ENCODE data around the gene GADD45A.

GADD45A gene

DNA sequence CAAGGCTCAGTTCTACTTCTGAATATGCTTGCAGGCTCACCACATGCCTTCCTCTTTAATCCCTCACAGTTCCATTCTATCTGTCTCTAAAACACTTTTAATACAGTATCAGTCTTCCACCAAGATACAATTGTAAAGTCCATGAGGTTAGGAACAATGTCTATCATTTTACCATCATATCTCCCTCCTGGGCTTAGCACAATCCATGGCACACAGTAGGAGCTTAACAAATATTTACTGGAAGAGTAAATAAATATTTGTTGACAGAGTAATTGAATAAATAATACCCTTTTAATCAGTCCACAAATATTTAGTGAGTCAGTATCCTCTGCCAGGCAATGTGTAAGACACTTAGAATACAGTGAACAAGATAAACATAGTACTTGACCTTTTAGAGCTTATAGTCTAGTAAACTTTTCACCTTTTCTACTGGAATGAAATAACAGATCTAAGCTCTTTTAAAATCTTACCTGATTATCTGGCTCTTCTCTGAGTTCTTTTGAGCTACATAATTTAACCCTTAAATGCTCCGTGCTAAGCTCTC lies 12.7 kb upstream of the GADD45A start:
- no peak for DNase-seq

DNA sequence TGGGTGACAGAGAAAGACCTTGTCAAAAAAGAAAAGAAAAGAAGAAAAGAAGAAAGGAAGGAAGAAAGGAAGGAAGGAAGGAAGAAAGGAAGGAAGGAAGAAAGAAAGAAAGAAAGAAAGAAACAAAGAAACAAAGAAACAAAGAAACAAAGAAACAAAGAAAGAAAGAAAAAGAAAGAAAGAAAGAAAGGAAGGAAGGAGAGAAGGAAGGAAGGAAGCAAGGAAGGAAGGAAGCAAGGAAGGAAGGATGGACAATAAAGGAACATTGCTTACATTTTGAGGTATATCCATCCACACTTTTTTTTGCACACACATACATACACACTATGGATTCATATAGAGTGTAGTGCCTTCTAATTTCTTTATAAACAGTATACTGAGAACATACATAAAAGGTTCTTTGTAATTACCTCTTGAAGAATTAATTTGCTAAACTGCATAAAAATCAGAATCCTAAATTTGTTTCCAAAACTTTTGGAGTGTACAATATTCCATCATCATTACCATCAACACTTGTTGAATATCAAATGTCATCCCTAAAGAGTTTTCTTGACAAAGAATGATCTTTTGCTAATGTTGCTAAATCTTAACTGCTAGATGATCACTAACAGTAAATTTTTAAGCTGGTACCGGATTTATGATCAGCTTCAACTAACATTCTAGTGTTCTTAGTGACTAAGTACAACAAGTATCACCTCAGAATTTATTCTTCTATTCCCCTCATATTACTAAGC lies 11.4 kb upstream of the GADD45A start:
- no peak for DNase-seq

DNA sequence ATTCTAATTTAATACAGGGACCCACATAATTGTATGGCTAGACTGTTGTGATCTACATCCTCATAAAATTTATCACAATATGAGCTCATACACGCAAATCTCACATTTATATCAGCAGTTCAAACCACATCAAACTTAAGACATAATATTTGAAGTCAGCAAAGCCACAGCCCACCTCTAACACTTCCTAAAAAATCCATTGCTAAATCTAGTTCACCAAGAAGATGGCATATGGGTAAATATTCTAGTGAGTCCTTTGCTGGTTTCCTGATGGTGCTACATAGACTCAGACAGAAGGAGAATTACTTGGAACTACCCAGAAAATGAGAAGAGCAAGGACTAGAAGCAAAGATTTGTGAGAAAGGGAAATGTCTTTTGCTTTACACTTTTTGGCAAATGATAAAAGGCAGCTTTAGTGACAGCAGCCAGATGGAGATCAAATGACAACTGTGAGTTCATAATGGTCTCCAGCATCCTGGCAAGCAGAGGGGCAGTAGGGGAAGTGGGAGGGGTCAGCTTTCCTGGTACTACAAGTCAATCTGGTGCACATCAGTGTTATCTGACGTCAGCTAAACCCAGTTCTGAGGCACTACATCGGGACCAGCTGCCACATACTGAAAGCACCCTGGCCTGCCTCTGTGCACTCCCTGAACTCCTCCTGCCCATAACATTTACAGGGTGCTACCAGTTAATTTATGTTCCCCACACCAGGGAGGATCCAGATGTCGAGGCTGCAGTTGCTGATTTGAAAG lies 10.6 kb upstream of the GADD45A start:
- peak; percentile 70 for DNase-seq

DNA sequence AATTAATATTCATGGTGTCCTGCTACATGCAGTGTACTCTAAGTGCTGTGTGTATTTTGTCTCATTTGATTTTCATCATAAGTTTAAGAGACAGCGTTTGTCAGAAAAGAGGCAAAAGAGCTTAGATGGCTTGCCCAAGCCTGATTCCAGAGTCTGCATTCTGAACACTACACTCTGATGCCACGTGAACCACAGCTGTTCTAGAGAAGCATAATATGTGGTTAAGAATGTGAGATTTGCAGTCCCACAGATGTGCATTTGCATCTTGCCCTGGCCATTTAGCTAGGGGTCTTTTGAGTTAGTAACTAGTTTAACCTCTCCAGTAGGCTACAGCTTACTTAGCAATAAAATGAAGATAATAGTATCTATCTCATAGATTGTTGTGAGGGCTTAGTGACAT lies 9.2 kb upstream of the GADD45A start:
- DNase-seq: no peak

DNA sequence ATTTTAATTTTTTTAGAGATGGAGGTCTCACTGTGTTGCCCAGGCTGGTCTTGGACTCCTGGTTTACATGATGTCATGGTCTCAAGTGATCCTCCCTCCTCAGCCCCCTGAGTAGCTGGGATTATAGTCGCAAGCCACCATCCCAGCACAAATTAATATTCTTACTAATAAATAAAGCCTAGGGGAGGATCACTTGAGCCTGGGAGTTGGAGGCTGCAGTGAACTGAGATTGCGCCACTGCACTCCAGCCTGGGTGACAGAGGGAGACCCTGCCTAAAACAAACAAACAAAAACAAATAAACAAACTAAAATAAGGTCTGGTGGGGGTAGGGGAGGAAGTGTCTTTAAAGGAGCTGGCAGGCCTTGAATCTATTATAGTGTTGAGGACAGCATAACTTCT lies 8.7 kb upstream of the GADD45A start:
- DNase-seq: no peak

DNA sequence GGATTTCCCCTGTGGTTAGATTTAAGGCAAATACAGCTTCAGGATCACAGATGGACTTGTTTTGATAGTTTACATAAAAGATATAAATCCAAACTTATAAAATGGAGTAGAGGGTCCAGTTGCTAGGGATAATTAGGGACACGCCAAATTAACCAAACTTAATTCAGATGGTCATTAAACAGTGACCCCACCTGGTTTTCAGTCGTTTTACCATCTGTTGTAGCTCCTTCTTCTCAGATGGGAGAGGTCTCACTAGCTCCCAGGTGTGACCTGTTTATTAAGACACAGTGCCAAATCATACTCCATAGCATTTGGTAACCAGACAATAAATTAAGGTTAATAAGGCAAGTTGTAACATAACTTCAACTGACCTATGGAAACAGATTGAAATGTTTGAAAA lies 8.1 kb upstream of the GADD45A start:
- DNase-seq: no peak

DNA sequence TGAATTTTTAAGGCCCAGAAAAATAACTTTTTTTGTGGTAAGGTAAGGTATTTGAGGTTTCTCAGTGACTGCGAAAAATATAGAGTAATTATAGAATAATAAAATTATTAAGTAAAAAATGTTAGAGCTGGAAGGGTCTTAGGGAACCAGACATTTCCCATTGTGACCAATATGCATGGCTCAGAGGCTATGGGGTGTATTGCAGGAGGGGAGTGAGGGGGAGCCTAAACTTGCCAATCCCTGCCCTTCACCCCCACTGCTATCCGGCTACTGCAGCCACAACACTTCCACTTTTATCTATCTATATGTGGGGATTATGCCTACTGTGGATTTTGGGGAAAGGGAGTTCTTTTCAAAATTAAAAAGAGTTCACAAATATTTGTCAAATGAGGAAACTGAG lies 7.6 kb upstream of the GADD45A start:
- no peak for DNase-seq

DNA sequence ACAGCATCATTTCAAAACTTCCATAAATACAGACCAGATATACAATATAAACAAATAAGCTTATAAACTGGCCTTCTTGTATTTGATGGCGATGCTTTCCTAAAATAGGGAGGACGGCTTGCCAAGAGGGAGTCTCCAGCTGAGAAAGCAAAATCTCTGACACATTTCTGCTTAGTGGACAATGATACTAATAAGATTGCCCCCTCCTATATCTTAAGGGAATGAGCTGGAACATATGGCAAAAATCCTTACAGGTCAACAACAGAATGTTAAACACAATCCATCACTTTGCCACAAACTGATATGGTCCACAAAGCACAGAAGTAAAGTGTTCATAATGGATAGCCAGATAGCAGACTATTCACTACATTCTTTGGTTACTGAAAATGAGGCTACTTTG lies 7.1 kb upstream of the GADD45A start:
- DNase-seq: no peak

DNA sequence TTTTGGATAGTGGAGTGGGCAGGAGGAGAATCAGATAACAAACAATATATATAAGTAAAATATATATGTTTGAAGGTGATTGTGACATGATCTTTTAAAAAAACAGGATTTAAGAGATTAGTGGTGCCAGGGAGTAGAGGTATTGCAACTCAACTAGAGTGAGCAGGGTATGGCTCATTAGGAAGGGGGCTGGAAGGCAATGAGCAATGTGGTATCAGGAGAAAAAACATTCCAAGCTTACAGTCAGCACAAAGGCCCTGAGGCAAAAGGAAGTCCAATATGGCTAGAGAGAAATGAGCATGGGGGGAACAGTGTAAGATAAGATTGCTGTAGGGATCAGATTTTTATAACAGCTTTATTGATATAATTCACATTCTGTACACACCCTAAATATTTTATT lies 5.3 kb upstream of the GADD45A start:
- no peak for DNase-seq

DNA sequence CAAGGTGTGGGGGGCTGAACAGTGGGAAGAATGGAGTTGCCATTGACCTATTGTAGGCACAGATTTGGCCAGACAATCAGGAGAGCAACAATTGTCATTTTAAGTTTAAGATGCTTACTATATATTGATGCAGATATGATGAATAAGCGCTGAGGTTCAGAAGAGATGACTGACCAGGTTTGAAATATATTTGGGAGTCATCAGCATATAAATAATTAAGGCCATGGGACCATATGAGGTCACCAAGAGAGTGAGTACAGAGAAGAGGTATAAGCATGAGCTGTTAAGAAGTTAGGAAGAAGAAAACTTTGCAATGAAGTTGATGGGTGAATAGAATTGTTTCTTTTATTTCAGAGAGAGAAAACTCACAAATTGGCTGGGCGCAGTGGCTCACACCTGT lies 4.5 kb upstream of the GADD45A start:
- no peak for DNase-seq

DNA sequence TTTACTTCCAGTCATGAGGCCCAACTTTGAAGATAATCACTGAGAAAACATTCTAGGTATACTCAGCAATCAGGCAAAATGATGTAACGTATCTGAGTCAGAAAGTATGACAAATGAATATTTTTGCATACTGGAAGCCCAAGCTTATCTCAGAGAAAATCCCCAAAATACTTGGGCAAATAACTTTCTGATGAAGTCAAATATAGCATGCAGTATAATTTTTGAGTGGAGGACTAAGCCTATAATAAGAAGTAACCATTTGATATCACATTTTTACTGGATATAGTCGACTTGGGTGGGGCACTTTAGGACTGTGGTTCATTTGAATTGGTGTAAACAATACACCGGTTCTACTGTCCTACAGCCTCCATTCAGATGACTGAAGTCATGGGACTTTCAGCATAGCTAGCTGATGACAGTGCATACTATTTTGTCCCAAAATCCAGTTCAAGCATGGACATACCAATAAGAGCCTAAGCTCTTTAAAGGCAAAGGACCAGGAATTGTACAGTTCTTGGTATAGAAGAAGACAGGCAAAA lies 2.3 kb upstream of the GADD45A start:
- no peak for DNase-seq

DNA sequence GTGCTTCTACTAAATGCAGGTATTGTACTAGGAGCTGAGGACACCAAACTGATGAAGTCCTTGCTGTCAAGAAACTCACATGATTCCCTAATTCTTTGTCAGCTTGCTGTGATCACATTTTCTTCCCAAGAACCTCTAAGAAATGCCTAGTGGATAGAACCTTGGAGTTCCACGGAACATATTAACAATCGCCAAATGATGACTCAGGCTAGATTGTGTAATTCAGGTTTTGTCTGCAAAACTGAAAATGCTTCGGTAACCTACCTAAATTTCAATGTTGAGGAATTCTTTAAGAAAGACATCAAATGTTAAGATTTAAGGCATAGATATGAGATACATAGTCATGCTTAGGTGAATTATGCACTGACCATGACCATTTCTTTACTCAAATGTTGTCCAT lies 1.7 kb upstream of the GADD45A start:
- no peak for DNase-seq

DNA sequence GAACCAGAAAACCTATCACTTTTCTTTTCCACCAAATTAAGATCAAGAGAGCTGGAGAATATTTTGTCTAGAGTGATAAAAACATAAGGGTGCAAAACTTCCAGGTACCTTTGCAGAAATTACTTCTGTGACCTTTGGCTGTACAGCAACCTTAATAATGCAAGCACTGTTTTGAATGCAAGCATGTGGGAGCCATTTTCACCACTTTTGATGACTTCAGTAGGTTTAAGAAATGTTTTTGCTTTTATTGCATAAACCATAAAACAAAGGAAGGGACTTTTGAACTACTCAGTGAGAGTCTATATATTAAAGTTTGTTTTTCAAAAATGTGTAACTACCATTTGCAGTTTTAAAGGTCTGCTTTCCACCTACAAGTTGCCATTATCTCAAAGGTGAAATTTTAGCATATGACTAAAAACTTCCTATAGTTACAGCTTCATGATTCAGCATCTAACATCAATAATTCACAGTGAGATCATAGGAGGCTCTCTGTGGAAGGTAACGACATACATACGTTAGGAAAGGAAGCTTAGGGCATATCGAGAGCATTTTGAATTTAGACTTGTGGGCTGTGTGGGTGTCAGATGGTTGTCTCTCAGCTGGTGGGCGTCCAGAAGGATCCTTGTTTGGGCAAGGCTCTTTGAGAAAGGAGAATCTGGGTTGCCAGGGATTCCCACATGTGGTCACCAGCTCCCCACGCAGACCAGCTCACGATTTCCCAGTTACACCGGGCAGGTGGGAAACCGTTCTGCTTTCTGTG lies 1.1 kb upstream of the GADD45A start:
- DNase-seq: no peak

DNA sequence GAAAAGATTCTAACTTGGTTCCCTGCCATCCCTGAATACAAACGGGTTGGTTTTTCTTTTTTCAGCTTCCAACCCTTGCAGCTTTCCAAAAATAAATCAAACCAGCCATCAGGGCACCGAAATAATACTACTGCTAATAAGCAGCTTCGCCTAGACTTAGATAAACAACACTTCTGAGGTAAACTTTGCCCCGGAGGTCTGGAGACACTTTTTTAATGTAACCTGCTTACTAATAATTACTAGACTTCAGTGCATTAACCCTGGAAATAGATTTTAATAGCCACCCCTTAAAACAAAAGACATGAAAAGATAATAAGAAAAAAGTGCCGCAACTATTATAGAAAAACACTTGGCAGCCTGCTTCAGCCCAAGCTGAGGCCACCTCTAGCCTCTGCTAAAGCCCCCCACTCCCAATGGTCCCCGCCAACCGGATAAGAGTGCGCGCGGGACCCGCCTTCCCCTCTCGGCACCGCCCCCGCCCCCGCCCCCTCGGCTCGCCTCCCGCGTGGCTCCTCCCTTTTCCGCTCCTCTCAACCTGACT lies 405 bp upstream of the GADD45A start:
- DNase-seq: no peak

DNA sequence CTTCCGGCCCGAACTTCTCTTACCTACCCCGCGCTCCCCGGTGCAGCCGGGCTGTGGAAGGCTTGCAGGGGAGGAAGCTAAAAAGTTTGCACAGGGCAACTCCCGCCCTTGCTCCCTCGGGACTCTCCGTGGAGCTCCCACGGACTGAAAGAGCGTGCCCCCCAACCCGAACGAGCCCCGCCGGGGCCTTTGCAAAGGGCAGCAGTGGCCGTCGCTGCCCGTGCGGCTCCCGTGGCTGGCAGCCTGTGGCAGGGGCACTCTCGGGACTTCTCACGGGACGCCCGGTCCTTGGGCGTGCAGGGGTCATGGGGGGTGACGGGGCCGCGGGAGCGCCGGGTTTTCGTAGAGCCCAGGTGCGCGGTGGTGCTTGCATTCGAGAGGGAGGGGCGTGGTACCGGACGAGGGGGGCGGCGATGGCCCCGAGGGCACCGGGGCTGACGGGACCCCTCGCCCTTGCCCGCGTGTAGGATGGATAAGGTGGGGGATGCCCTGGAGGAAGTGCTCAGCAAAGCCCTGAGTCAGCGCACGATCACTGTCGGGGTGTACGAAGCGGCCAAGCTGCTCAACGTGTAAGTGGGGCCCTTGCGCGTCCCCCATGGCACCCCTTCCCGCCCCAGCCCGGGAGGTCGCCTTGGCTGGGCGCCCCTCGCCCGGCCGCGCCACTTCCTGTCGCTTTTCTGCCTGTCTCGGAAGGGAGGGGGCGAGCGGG lies 711 bp downstream of the GADD45A start:
- peak; percentile 48 for DNase-seq

DNA sequence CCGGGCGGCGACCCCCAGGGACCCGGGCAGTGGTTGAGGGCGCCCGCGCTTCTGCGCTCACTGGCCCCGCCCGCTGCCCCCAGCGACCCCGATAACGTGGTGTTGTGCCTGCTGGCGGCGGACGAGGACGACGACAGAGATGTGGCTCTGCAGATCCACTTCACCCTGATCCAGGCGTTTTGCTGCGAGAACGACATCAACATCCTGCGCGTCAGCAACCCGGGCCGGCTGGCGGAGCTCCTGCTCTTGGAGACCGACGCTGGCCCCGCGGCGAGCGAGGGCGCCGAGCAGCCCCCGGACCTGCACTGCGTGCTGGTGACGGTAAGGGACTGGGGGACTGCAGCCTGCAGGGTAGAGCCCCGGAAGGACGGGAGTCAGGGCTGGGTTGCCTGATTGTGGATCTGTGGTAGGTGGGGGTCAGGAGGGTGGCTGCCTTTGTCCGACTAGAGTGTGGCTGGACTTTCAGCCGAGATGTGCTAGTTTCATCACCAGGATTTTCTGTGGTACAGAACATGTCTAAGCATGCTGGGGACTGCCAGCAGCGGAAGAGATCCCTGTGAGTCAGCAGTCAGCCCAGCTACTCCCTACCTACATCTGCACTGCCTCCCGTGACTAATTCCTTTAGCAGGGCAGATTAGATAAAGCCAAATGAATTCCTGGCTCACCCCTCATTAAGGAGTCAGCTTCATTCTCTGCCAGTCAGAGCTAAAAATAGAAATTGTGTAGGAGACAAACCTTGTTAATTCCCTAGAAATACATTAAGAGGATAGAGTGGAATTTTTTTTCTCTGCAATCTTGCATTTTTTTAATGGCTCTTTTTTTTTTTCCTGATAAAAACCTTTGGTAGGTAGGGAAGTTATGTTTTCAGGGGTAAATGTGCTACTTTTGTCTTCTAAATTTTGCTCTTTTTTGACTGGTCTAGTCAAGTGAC lies 1.5 kb downstream of the GADD45A start:
- peak; percentile 67 for DNase-seq

DNA sequence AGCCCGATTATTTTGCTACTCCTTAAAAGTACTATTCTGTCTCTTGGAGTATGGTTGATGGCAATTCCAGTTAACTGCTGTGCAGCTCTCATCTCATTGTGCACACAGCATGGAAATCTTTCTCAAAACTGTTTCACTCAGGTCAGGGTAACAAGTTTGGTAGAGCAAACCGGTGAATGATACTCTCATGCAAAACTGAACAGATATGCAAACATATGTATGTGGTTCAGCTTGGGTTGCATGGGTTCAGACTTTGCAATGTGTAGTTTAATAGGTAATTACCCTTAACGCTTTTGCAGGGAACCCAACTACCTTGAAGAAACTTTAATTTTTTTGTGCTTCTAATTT lies 2.2 kb downstream of the GADD45A start:
- no peak for DNase-seq

DNA sequence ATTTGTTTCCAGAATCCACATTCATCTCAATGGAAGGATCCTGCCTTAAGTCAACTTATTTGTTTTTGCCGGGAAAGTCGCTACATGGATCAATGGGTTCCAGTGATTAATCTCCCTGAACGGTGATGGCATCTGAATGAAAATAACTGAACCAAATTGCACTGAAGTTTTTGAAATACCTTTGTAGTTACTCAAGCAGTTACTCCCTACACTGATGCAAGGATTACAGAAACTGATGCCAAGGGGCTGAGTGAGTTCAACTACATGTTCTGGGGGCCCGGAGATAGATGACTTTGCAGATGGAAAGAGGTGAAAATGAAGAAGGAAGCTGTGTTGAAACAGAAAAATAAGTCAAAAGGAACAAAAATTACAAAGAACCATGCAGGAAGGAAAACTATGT lies 2.6 kb downstream of the GADD45A start:
- DNase-seq: no peak

DNA sequence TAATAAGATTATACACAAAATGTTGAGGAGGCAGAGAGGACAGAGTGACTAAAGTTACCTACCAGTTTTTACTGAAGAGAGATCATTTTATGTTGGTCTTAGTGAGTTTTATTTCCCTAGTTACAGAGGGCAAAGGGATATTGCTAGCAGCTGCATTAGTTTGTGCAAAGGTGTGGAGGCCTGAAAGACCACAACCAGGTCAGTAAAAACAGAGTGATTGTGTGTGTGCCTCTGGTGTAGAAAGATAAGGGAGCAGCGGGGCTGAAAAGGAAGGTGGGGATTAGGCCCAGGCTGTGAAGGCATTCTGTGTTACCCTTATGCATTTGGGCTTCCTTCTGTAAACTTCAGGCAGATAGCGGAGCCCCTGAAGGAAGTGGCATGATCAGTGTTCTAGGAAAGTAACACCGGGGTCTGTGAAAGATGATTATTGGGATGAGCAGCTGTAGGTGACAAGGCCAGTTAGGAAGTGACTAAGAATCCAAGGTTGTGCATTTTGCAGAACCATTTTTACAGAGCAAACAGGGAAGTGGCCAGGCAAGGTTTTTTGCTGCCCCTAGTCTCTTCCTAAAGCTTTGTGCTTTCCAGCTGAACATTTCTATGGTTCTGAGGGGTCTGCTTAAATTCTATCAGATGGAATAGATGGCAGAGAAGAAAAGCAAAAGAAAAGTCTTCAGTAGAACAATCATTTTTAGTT lies 3.7 kb downstream of the GADD45A start:
- DNase-seq: no peak

DNA sequence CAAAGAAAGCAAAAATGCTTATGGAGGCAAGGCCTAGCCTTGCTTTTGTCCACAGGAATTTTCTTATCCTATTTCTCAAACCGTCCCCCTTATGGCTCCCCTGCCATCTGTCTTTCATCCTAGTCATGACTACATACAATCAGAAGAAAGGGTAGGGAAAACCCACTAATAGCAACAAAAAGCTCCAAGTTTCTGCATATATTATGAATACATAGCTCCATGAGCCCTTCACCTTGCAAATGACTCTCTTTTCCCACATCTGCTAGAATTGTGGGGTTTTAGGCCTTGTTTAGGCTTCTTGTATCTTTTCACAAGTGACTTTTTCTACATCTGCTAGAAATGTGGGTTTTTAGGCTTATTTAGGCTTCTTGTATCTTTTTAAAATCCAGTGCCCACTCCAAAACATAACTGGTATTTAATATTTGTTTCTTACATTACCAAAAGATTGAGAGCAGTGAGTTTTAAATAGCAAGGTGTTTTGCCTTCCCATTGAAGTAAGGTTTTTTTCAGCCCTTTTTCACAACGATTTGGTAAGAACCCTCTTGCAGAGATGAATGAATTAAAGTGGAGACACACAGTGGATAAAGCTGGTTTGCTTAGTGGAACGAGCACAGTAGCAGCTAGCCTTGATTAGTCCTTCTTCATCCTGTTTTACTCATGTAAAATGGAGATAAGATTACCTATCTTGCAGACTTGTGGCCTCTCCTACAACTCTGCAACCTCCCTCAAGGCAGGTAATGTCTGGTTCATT lies 4.4 kb downstream of the GADD45A start:
- no peak for DNase-seq

All from central memory CD4-positive, alpha-beta T cell (primary cell).